Endothelial cell of umbilical vein (primary cell): ENCODE results near the gene TET2. TPM values are rescaled to one million over a fixed set of nuclear protein-coding genes. Genes with fewer than 3 reads are reported as not detected.

ENCODE experiments used
- BruUV-seq: library from RNA; stranded (reverse); fragments of 400-500 nt; replicated peaks from 2 replicates; lab custom pipeline; 2021; lab: Mats Ljungman, UMichigan
- CTCF ChIA-PET: fragments of 300-600, 350-600 bp; sonication (Branson Sonifier 250); formaldehyde crosslinking; loops from one replicate; lab custom pipeline; 2021; ENCODE audit warnings: antibody characterized with exemption, inconsistent platforms; lab: Charles Lee
- POLR2A ChIA-PET: fragments of 300-600, 350-600 bp; sonication (Branson Sonifier 250); formaldehyde crosslinking; loops from one replicate; lab custom pipeline; 2021; ENCODE audit warnings: antibody characterized with exemption, inconsistent platforms; lab: Charles Lee
- DNase-seq: peaks from one replicate; pipeline ENCODE4 v3.0.0-alpha.2; 2011; ENCODE audit warnings: low read depth, low spot score
- FAIRE-seq: peaks from 2 replicates; lab custom pipeline; 2011; peaks lifted over from hg19 to GRCh38; lab: Jason Lieb, UNC
- H2AFZ ChIP-seq: 2 replicates; pipeline ENCODE4 v1.6.0; 2012; ENCODE audit warnings: low read depth, low read length, control low read depth, inconsistent platforms
- H3K27ac ChIP-seq: 2 replicates; pipeline ENCODE4 v1.5.1; 2011; ENCODE audit warnings: low read depth, mild to moderate bottlenecking, control low read depth, low read length, moderate library complexity; ENCODE audit not compliant: insufficient read depth
- H3K27me3 ChIP-seq, 2 experiments: 2 replicates each; pipeline versions ENCODE4 v1.6.0 to v1.6.1; 2011; ENCODE audit warnings: low read length in 2 of 2, mixed read lengths in 1 of 2; ENCODE audit not compliant: control insufficient read depth in 2 of 2, insufficient read depth in 2 of 2
- H3K36me3 ChIP-seq, 2 experiments: 2 replicates in 1 of 2; 3 replicates in 1 of 2; pipeline ENCODE4 v1.5.1; 2011; ENCODE audit warnings: low read length in 2 of 2, mild to moderate bottlenecking in 1 of 2, moderate library complexity in 1 of 2; ENCODE audit not compliant: control insufficient read depth in 2 of 2, insufficient read depth in 2 of 2; ENCODE audit errors: extremely low read depth in 1 of 2
- H3K4me1 ChIP-seq: 3 replicates; pipeline ENCODE4 v1.5.1; 2011; ENCODE audit warnings: mild to moderate bottlenecking, low read length; ENCODE audit not compliant: control insufficient read depth, insufficient read depth; ENCODE audit errors: extremely low read depth
- H3K4me2 ChIP-seq: 2 replicates; pipeline ENCODE4 v1.6.1; 2011; ENCODE audit warnings: low read length, control low read depth, mixed read lengths; ENCODE audit not compliant: insufficient read depth
- H3K4me3 ChIP-seq, 3 experiments: fragments of 200-600 bp in 1 of 3; sonication (generic), shearing (Covaris generic) in 1 of 3; replicated peaks in 1 of 3; 2 replicates each; pipeline ENCODE4 v1.5.1; 2011 to 2016; ENCODE audit warnings: control low read depth in 3 of 3, low read length in 3 of 3, mild to moderate bottlenecking in 2 of 3, inconsistent platforms in 1 of 3, low read depth in 1 of 3, moderate library complexity in 1 of 3; ENCODE audit not compliant: insufficient read depth in 1 of 3
- H3K79me2 ChIP-seq: 2 replicates; pipeline ENCODE4 v1.6.0; 2012; ENCODE audit warnings: low read length, inconsistent platforms; ENCODE audit not compliant: control insufficient read depth, insufficient read depth
- H3K9ac ChIP-seq: replicated peaks from 2 replicates; pipeline ENCODE3; 2011; ENCODE audit warnings: low read length, control low read depth; ENCODE audit not compliant: insufficient read depth; ENCODE audit errors: extremely low read depth
- H3K9me1 ChIP-seq: replicated peaks from 3 replicates; pipeline ENCODE4 v1.6.0; 2011; ENCODE audit warnings: mild to moderate bottlenecking, low read length; ENCODE audit not compliant: control insufficient read depth, insufficient read depth; ENCODE audit errors: extremely low read depth
- H3K9me3 ChIP-seq: replicated peaks from 2 replicates; pipeline ENCODE4 v1.5.1; 2012; ENCODE audit warnings: low read length, inconsistent platforms; ENCODE audit not compliant: control insufficient read depth, insufficient read depth
- H4K20me1 ChIP-seq: replicated peaks from 2 replicates; pipeline ENCODE3; 2011; ENCODE audit warnings: mild to moderate bottlenecking, low read length; ENCODE audit not compliant: control insufficient read depth, insufficient read depth; ENCODE audit errors: extremely low read depth
- CTCF ChIP-seq, 2 donors: IDR thresholded peaks; 1 replicate in 1 of 2; 2 replicates in 1 of 2; pipeline ENCODE4 v1.5.1; 2011; ENCODE audit warnings: low read length in 2 of 2, mild to moderate bottlenecking in 2 of 2, moderate library complexity in 2 of 2, control low read depth in 1 of 2, inconsistent platforms in 1 of 2, low read depth in 1 of 2; ENCODE audit not compliant: insufficient read depth in 1 of 2; ENCODE audit errors: extremely low read depth in 1 of 2
- EZH2 ChIP-seq: IDR thresholded peaks from 2 replicates; pipeline ENCODE4 v1.6.1; 2012; ENCODE audit warnings: borderline replicate concordance, low read depth, mild to moderate bottlenecking, moderate library complexity, low read length, inconsistent platforms; ENCODE audit not compliant: severe bottlenecking
- FOS ChIP-seq: IDR thresholded peaks from 2 replicates; pipeline ENCODE4 v1.6.1; 2011; ENCODE audit warnings: mild to moderate bottlenecking, low read length, moderate library complexity, borderline replicate concordance; ENCODE audit not compliant: insufficient read depth
- GATA2 ChIP-seq: IDR thresholded peaks from 2 replicates; pipeline ENCODE4 v1.7.0; 2011; ENCODE audit warnings: low read depth, mild to moderate bottlenecking, moderate library complexity, mixed read lengths, low read length; ENCODE audit not compliant: insufficient read length, insufficient read depth
- JUN ChIP-seq: IDR thresholded peaks from 2 replicates; pipeline ENCODE4 v1.6.1; 2011; ENCODE audit warnings: borderline replicate concordance, low read depth; ENCODE audit not compliant: insufficient read length, insufficient read depth
- MAX ChIP-seq: IDR thresholded peaks from 2 replicates; pipeline ENCODE4 v1.6.1; 2011; ENCODE audit not compliant: insufficient read depth, insufficient read length
- MYC ChIP-seq: IDR thresholded peaks from one replicate; pipeline ENCODE4 v1.6.1; 2011; ENCODE audit warnings: mild to moderate bottlenecking, low read depth, low read length
- POLR2A ChIP-seq: IDR thresholded peaks from 2 replicates; pipeline ENCODE4 v1.6.1; 2012; ENCODE audit warnings: low read depth, mild to moderate bottlenecking, control low read depth, low read length
- POLR2AphosphoS5 ChIP-seq: IDR thresholded peaks from 2 replicates; pipeline ENCODE4 v1.6.1; 2012; ENCODE audit warnings: low read depth, mild to moderate bottlenecking, control low read depth, low read length, moderate library complexity; ENCODE audit not compliant: insufficient read depth
- dilution Hi-C: fragments of 300-500 bp; cut with MboI; formaldehyde crosslinking; loops from one replicate; pipeline ENCODE4 v1.15.0; 2019; ENCODE audit warnings: low sequenced_read_pairs; ENCODE audit not compliant: extremely low pct_ligation_motif_present
- intact Hi-C: fragments of 100-400 bp; cut with micrococcal nuclease; formaldehyde crosslinking; loops from one replicate; pipeline ENCODE4 v1.10.0; 2022
- polyA plus RNA-seq, 4 experiments: library from polyadenylated mRNA; depleted of rRNA in 3 of 4; stranded (reverse) in 3 of 4; unstranded in 1 of 4; fragments of >200 nt; gene quantifications; 2 replicates each; pipeline versions ENCODE4 v1.2.1 to v1.2.3, GENCODE V29; 2011 to 2012; ENCODE audit warnings: missing spikeins in 1 of 4
- total RNA-seq: library from RNA; stranded (reverse); gene quantifications from 2 replicates; pipeline ENCODE4 v1.2.3, GENCODE V29; 2021

The TET2 gene
- total and polyA plus RNA-seq, 2 donors (not counting 3 experiments of a cell fraction or from before 2014, with no cell fraction given) = 4.8 to 17.5 TPM

- no TSS peak for BruUV-seq
- Histone ChIP-seq H3K79me2 (peaks cover 10% of the 10 kb centered on the region), H3K4me1 (peaks cover 9% of the 10 kb centered on the region), H3K27me3 (no peaks in the 10 kb centered on the region), H3K27ac (no peak overlapping the region), H3K4me3 (no peak overlapping the region), H3K9me3 (no peaks in the 10 kb centered on the region), H3K9me1 (no peaks in the 10 kb centered on the region), H3K4me2 (no peak overlapping the region), H3K36me3 (no peaks in the 10 kb centered on the region), H4K20me1 (no peaks in the 10 kb centered on the region), H2AFZ (no peak overlapping the region), H3K9ac (no peak overlapping the region)
- dilution Hi-C loops = no loop called here
- ChIA-PET CTCF (no interaction called here), POLR2A (no interaction called here)
- DNase-seq (no peak), FAIRE-seq (no peak)
- intact Hi-C loops = no loop called here
- no peak for TF ChIP-seq POLR2A
- TF ChIP-seq POLR2AphosphoS5 = no peak
- no peak for TF ChIP-seq CTCF (IDR thresholded peaks at IDR 0.05; ENCODE audit: extremely low read depth in 1 of 2, insufficient read depth in 1 of 2, low read depth in 1 of 2, low read length in 2 of 2)
- TF ChIP-seq GATA2 = no peak
- TF ChIP-seq FOS = no peak
- TF ChIP-seq JUN = no peak
- no peak for TF ChIP-seq EZH2
- no peak for TF ChIP-seq MAX
- no peak for TF ChIP-seq MYC
Observed at GRCh38 chr4:105207386-105207785, 60.7 kb downstream of the TET2 start.
